Breast epithelium (tissue), 3 donors: ENCODE results near the gene MITF.

Experiments
- CTCF ChIP-seq, 3 donors: fragments of 450-650 bp; IDR thresholded peaks; one replicate each; pipeline ENCODE4 v1.5.1; 2016 to 2017; ENCODE audit warnings: antibody characterized with exemption in 3 of 3, mild to moderate bottlenecking in 3 of 3, moderate library complexity in 3 of 3
- POLR2A ChIP-seq: fragments of 450-650 bp; IDR thresholded peaks from one replicate; pipeline ENCODE4 v1.6.1; 2016; ENCODE audit warnings: antibody characterized with exemption, mild to moderate bottlenecking, moderate library complexity
- POLR2AphosphoS5 ChIP-seq, 3 donors: sonication (generic); formaldehyde crosslinking; IDR thresholded peaks; one replicate each; pipeline ENCODE4 v1.6.1; 2017; ENCODE audit warnings: antibody characterized with exemption in 3 of 3

- no peak for TF ChIP-seq POLR2A
- no peak for TF ChIP-seq CTCF (IDR thresholded peaks at IDR 0.05)
- no peak for TF ChIP-seq POLR2AphosphoS5 (IDR thresholded peaks at IDR 0.05)
Observed at GRCh38 chr3:70000028-70000410, 260.8 kb downstream of the MITF start.
